Tibial artery (tissue), 4 donors: Measurements from ENCODE around the gene TMEM107.

ENCODE experiments used
- DNase-seq, 2 donors: peaks; one replicate each; pipeline ENCODE4 v3.0.0-alpha.2; 2019
- H3K27ac ChIP-seq, 2 donors: fragments of 200-600 bp; sonication (generic) in 1 of 2; 1 replicate in 1 of 2; 2 replicates in 1 of 2; pipeline ENCODE4 v1.5.1; 2018 to 2019; ENCODE audit warnings: mild to moderate bottlenecking in 1 of 2
- H3K27me3 ChIP-seq, 2 donors: fragments of 200-600 bp; sonication (generic) in 1 of 2; one replicate each; pipeline versions ENCODE4 v1.5.1 to v1.6.0; 2016 to 2019
- H3K36me3 ChIP-seq, 3 donors: fragments of 200-600 bp; sonication (generic) in 2 of 3; one replicate each; pipeline ENCODE4 v1.5.1; 2016 to 2019; ENCODE audit warnings: mild to moderate bottlenecking in 2 of 3
- H3K4me1 ChIP-seq, 4 donors: fragments of 200-600 bp; sonication (generic) in 2 of 4; 1 replicate in 3 of 4; 2 replicates in 1 of 4; pipeline ENCODE4 v1.5.1; 2016 to 2019
- H3K4me3 ChIP-seq, 2 donors: fragments of 200-600 bp; sonication (generic) in 1 of 2; 1 replicate in 1 of 2; 2 replicates in 1 of 2; pipeline ENCODE4 v1.5.1; 2018 to 2019; ENCODE audit warnings: mild to moderate bottlenecking in 2 of 2
- H3K9me3 ChIP-seq, 3 donors: fragments of 200-600 bp; sonication (generic) in 1 of 3; one replicate each; pipeline ENCODE4 v1.5.1; 2016 to 2019
- intact Hi-C: fragments of 100-400 bp; cut with DNase I; formaldehyde crosslinking; loops from one replicate; pipeline ENCODE4 v1.15.0; 2023; ENCODE audit warnings: low total_unique reads
- TF ChIP-seq, protein P1 (sequence below), 2 experiments: fragments of 200-600 bp in 1 of 2; fragments of 450-650 bp in 1 of 2; IDR thresholded peaks; one replicate each; pipeline ENCODE4 v1.5.1; 2017 to 2019; ENCODE audit warnings: antibody characterized with exemption in 2 of 2, mild to moderate bottlenecking in 1 of 2, moderate library complexity in 1 of 2

TMEM107 gene

DNA sequence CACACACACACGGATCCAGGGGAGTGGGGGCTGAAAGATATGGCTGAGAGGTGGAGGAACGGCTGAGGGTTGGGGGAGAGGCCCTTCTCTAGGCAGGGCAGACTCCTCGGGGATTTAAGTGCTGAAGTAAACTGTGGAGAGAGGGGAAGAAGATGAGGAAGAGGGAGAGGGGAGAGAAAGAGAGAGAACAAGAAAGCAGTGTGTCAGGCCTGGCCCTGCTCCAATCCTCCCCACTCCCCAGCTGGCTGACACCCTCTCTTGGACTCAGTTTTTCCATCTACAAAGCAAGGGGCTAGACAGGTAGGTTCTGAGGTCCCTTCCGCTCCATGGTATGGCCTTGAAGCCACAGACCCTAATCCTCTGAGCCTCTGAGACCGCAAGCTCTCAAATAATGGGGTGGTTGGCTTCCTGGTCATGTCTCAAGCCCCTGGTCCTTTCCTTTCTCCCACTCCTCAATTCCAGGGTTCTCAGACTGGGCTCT, 15.4 kb downstream of the TMEM107 start:
- intact Hi-C loops, result loop anchor here (2.0 to 5.0 kb wide), 2 partner anchors 24 to 38 kb away; partner anchors contain the start of gene HES7
- peak overlapping the region; percentile 99 to 100 for H3K27ac ChIP-seq
- peaks cover 0 to 21% (median 19%) of the 10 kb centered on the region in 3 donors for H3K36me3 ChIP-seq
- TF ChIP-seq, protein P1, sequence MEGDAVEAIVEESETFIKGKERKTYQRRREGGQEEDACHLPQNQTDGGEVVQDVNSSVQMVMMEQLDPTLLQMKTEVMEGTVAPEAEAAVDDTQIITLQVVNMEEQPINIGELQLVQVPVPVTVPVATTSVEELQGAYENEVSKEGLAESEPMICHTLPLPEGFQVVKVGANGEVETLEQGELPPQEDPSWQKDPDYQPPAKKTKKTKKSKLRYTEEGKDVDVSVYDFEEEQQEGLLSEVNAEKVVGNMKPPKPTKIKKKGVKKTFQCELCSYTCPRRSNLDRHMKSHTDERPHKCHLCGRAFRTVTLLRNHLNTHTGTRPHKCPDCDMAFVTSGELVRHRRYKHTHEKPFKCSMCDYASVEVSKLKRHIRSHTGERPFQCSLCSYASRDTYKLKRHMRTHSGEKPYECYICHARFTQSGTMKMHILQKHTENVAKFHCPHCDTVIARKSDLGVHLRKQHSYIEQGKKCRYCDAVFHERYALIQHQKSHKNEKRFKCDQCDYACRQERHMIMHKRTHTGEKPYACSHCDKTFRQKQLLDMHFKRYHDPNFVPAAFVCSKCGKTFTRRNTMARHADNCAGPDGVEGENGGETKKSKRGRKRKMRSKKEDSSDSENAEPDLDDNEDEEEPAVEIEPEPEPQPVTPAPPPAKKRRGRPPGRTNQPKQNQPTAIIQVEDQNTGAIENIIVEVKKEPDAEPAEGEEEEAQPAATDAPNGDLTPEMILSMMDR (IDR thresholded peaks at IDR 0.05), result no peak
- no peaks in the 10 kb centered on the region for H3K9me3 ChIP-seq
- peak overlapping the region; percentile 0 to 85 for H3K4me3 ChIP-seq
- DNase-seq, result no peak
- peaks cover 0 to 69% (median 45%) of the 10 kb centered on the region in 4 donors for H3K4me1 ChIP-seq
- no peaks in the 10 kb centered on the region for H3K27me3 ChIP-seq

GRCh38 chr17:8160224-8160577, 16.0 kb downstream of the TMEM107 start:
- Histone ChIP-seq H3K36me3 (peaks cover 0 to 25% (median 19%) of the 10 kb centered on the region in 3 donors), H3K4me1 (peaks cover 0 to 69% (median 45%) of the 10 kb centered on the region in 4 donors), H3K9me3 (no peaks in the 10 kb centered on the region), H3K4me3 (no peak overlapping the region), H3K27ac (peak overlapping the region; percentile 99 to 100), H3K27me3 (no peaks in the 10 kb centered on the region)
- intact Hi-C loops, result loop anchor here (2.0 to 5.0 kb wide), 2 partner anchors 23 to 38 kb away; partner anchors contain the start of gene HES7
- TF ChIP-seq, protein P1 (IDR thresholded peaks at IDR 0.05), result no peak
- no peak for DNase-seq

- Histone ChIP-seq H3K4me1 (peaks cover 0 to 68% (median 42%) of the 10 kb centered on the region in 4 donors), H3K27ac (peak overlapping the region; percentile 99 to 100), H3K36me3 (peaks cover 0 to 26% (median 19%) of the 10 kb centered on the region in 3 donors), H3K9me3 (no peaks in the 10 kb centered on the region), H3K4me3 (no peak overlapping the region), H3K27me3 (no peaks in the 10 kb centered on the region)
- intact Hi-C loops, result loop anchor here (2.0 to 10.0 kb wide), 3 partner anchors 23 to 315 kb away; partner anchors contain the start of gene HES7
- TF ChIP-seq, protein P1 (IDR thresholded peaks at IDR 0.05), result peak in 1 of 2 experiments; percentile 4
- no peak for DNase-seq
Measured at GRCh38 chr17:8159459-8160223, 16.5 kb downstream of the TMEM107 start.

GRCh38 chr17:8159032-8159400, 17.2 kb downstream of the TMEM107 start:
- no peaks in the 10 kb centered on the region for H3K27me3 ChIP-seq
- H3K27ac ChIP-seq, result peak overlapping the region; percentile 99 to 100
- H3K4me1 ChIP-seq, result peaks cover 0 to 61% (median 36%) of the 10 kb centered on the region in 4 donors
- no peaks in the 10 kb centered on the region for H3K9me3 ChIP-seq
- TF ChIP-seq, protein P1 (IDR thresholded peaks at IDR 0.05), result no peak
- peaks cover 0 to 26% (median 19%) of the 10 kb centered on the region in 3 donors for H3K36me3 ChIP-seq
- intact Hi-C loops, result loop anchor here (10.0 kb wide), 1 partner anchor 314 kb away; no protein-coding TSS in a partner anchor
- H3K4me3 ChIP-seq, result no peak overlapping the region
- DNase-seq, result no peak

DNA sequence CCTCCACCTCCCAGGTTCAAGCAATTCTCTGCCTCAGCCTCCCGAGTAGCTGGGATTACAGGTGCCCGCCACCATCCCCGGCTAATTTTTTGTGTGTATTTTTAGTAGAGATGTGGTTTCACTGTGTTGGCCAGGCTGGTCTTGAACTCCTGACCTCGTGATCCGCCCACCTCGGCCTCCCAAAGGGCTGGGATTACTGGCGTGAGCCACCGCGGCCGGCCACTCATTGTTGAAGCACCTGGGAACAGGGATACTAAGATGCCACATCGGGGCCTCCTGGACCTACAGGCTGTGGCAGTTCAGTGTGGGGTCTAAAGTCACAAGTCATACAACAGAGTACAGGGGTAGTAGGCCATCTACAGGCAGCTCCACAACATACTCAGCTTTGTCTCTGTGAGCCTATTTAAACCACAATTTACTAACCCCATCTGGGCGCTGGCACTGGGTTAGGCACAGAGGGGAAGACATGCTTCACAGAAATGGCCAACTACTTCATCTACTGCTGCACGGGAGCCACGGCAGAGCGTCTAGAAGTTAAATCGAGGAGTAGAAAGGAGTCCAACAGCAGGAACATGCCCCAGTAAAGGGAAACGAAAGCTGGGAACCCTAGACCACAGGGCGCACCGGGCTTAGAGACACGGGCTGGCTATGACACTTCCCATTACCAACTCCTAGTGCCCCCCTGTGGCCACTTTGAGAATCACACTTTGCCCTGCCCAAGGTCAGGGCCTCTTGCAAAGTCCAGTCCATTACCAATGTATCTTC, 17.7 kb downstream of the TMEM107 start:
- intact Hi-C loops, result loop anchor here (10.0 kb wide), 1 partner anchor 314 kb away; no protein-coding TSS in a partner anchor

More for the DNA sequence above, 17.7 kb downstream of the TMEM107 start:
- peak overlapping the region; percentile 99 to 100 for H3K27ac ChIP-seq
- H3K36me3 ChIP-seq, result peaks cover 0 to 26% (median 19%) of the 10 kb centered on the region in 3 donors
- H3K4me1 ChIP-seq, result peaks cover 0 to 57% (median 33%) of the 10 kb centered on the region in 4 donors
- H3K27me3 ChIP-seq, result no peaks in the 10 kb centered on the region
- H3K9me3 ChIP-seq, result no peaks in the 10 kb centered on the region
- TF ChIP-seq, protein P1 (IDR thresholded peaks at IDR 0.05), result peak; percentile 90 to 94
- peak overlapping the region in 1 of 2 donors; percentile 27 for H3K4me3 ChIP-seq
- DNase-seq, result peak; percentile 95 to 97
